ENCODE data around the gene MTMR2. TPM values are rescaled to one million over a fixed set of nuclear protein-coding genes. Genes with fewer than 3 reads are reported as not detected.

MTMR2 gene
- total RNA-seq, 1 donor from 2014 or later = 34.6 TPM

GRCh38 chr11:95907476-95907875, 16.4 kb downstream of the MTMR2 start:
- H3K27ac Mint-ChIP-seq = no peak overlapping the region

GRCh38 chr11:95904009-95904650, 19.8 kb downstream of the MTMR2 start:
- H3K36me3 Mint-ChIP-seq = peaks cover 14% of the 10 kb centered on the region
- no peak for TF ChIP-seq CTCF (IDR thresholded peaks at IDR 0.05; ENCODE audit: unreplicated experiment)
- no peaks in the 10 kb centered on the region for H3K27me3 Mint-ChIP-seq (ENCODE audit: low read depth)
- H3K4me1 Mint-ChIP-seq = no peaks in the 10 kb centered on the region
- no peak overlapping the region for H3K4me3 Mint-ChIP-seq
- no peak overlapping the region for H3K27ac Mint-ChIP-seq
- H3K9me3 Mint-ChIP-seq = peaks cover 15% of the 10 kb centered on the region
- DNase-seq (ENCODE audit: low spot score in 2 of 2, unreplicated experiment in 2 of 2) = no peak

More at GRCh38 chr11:95907476-95907875, 16.4 kb downstream of the MTMR2 start:
- H3K27me3 Mint-ChIP-seq (ENCODE audit: low read depth) = no peaks in the 10 kb centered on the region
- no peak for TF ChIP-seq CTCF (IDR thresholded peaks at IDR 0.05; ENCODE audit: unreplicated experiment)
- no peak for DNase-seq (ENCODE audit: low spot score in 2 of 2, unreplicated experiment in 2 of 2)
- peaks cover 14% of the 10 kb centered on the region for H3K36me3 Mint-ChIP-seq
- peaks cover 15% of the 10 kb centered on the region for H3K9me3 Mint-ChIP-seq
- no peak overlapping the region for H3K4me3 Mint-ChIP-seq
- no peaks in the 10 kb centered on the region for H3K4me1 Mint-ChIP-seq

- Mint-ChIP-seq H3K36me3 (no peaks in the 10 kb centered on the region), H3K4me1 (no peaks in the 10 kb centered on the region), H3K9me3 (no peaks in the 10 kb centered on the region), H3K4me3 (no peak overlapping the region), H3K27me3 (ENCODE audit: low read depth) (no peaks in the 10 kb centered on the region), H3K27ac (no peak overlapping the region)
- DNase-seq (ENCODE audit: low spot score in 2 of 2, unreplicated experiment in 2 of 2) = no peak
- no peak for TF ChIP-seq CTCF (IDR thresholded peaks at IDR 0.05; ENCODE audit: unreplicated experiment)
Observed at GRCh38 chr11:95898782-95899181, 25.1 kb downstream of the MTMR2 start.

- no peak overlapping the region for H3K27ac Mint-ChIP-seq
- H3K27me3 Mint-ChIP-seq (ENCODE audit: low read depth) = no peaks in the 10 kb centered on the region
- H3K36me3 Mint-ChIP-seq = no peaks in the 10 kb centered on the region
- H3K4me3 Mint-ChIP-seq = no peak overlapping the region
- no peaks in the 10 kb centered on the region for H3K4me1 Mint-ChIP-seq
- no peak for TF ChIP-seq CTCF (IDR thresholded peaks at IDR 0.05; ENCODE audit: unreplicated experiment)
- H3K9me3 Mint-ChIP-seq = no peaks in the 10 kb centered on the region
- no peak for DNase-seq (ENCODE audit: low spot score in 2 of 2, unreplicated experiment in 2 of 2)
Observed at GRCh38 chr11:95897731-95898130, 26.2 kb downstream of the MTMR2 start.

- Mint-ChIP-seq H3K9me3 (no peaks in the 10 kb centered on the region), H3K36me3 (no peaks in the 10 kb centered on the region), H3K4me3 (no peak overlapping the region), H3K27me3 (ENCODE audit: low read depth) (no peaks in the 10 kb centered on the region), H3K4me1 (no peaks in the 10 kb centered on the region), H3K27ac (no peak overlapping the region)
- no peak for TF ChIP-seq CTCF (IDR thresholded peaks at IDR 0.05; ENCODE audit: unreplicated experiment)
- no peak for DNase-seq (ENCODE audit: low spot score in 2 of 2, unreplicated experiment in 2 of 2)
Observed at GRCh38 chr11:95895815-95896214, 28.1 kb downstream of the MTMR2 start.
